ENCODE measurements around the gene NFIA. TPM values are rescaled to one million over a fixed set of nuclear protein-coding genes. Genes with fewer than 3 reads are reported as not detected.

The NFIA gene
- total RNA-seq, 4 donors from 2014 or later = 32.0 to 160 (median 32.9) TPM

- DNase-seq = peak in 2 of 3 donors; percentile 69 to 84
- Histone ChIP-seq H3K36me3 (no peaks in the 10 kb centered on the region), H3K9me3 (no peaks in the 10 kb centered on the region), H3K4me3 (peak overlapping the region in 1 of 4 donors; percentile 16), H3K27ac (peak overlapping the region in 3 of 4 donors; percentile 48 to 93 (median 60)), H3K27me3 (no peaks in the 10 kb centered on the region), H3K4me1 (peaks cover 0 to 50% (median 6%) of the 10 kb centered on the region in 4 donors)
- TF ChIP-seq CTCF (IDR thresholded peaks at IDR 0.05) (no peak), POLR2A (IDR thresholded peaks at IDR 0.05) (no peak)
Measured at GRCh38 chr1:61079898-61080336, 2.4 kb upstream of the NFIA start.

GRCh38 chr1:61080413-61081143 lies 1.8 kb upstream of the NFIA start:
- Histone ChIP-seq H3K27ac (peak overlapping the region in 3 of 4 donors; percentile 41 to 93 (median 74)), H3K36me3 (no peaks in the 10 kb centered on the region), H3K4me1 (peaks cover 0 to 56% (median 6%) of the 10 kb centered on the region in 4 donors), H3K27me3 (no peaks in the 10 kb centered on the region), H3K9me3 (no peaks in the 10 kb centered on the region), H3K4me3 (peak overlapping the region in 1 of 4 donors; percentile 16)
- TF ChIP-seq CTCF (IDR thresholded peaks at IDR 0.05) (no peak), POLR2A (IDR thresholded peaks at IDR 0.05) (no peak)
- DNase-seq = no peak

- TF ChIP-seq POLR2A (IDR thresholded peaks at IDR 0.05) (no peak), CTCF (IDR thresholded peaks at IDR 0.05) (no peak)
- DNase-seq = no peak
- peak overlapping the region; percentile 74 to 93 (median 84) for H3K27ac ChIP-seq
- no peaks in the 10 kb centered on the region for H3K36me3 ChIP-seq
- peaks cover 0 to 56% (median 6%) of the 10 kb centered on the region in 4 donors for H3K4me1 ChIP-seq
- no peaks in the 10 kb centered on the region for H3K9me3 ChIP-seq
- no peaks in the 10 kb centered on the region for H3K27me3 ChIP-seq
- peak overlapping the region; percentile 66 to 96 (median 76) for H3K4me3 ChIP-seq
Measured at GRCh38 chr1:61081144-61081685, 1.1 kb upstream of the NFIA start.

- Histone ChIP-seq H3K4me3 (peak overlapping the region; percentile 66 to 96 (median 76)), H3K9me3 (no peaks in the 10 kb centered on the region), H3K36me3 (no peaks in the 10 kb centered on the region), H3K27me3 (no peaks in the 10 kb centered on the region), H3K27ac (peak overlapping the region; percentile 74 to 93 (median 84)), H3K4me1 (peaks cover 0 to 51% (median 6%) of the 10 kb centered on the region in 4 donors)
- DNase-seq = peak; percentile 45 to 73 (median 72)
- no peak for TF ChIP-seq CTCF (IDR thresholded peaks at IDR 0.05)
- no peak for TF ChIP-seq POLR2A (IDR thresholded peaks at IDR 0.05)
Measured at GRCh38 chr1:61081686-61082310, 563 bp upstream of the NFIA start.

- TF ChIP-seq POLR2A (IDR thresholded peaks at IDR 0.05) = no peak
- TF ChIP-seq CTCF (IDR thresholded peaks at IDR 0.05) = no peak
- peak overlapping the region; percentile 74 to 93 (median 84) for H3K27ac ChIP-seq
- no peaks in the 10 kb centered on the region for H3K27me3 ChIP-seq
- H3K9me3 ChIP-seq = no peaks in the 10 kb centered on the region
- peaks cover 0 to 49% (median 6%) of the 10 kb centered on the region in 4 donors for H3K4me1 ChIP-seq
- H3K36me3 ChIP-seq = peaks cover 0 to 1% (median 0%) of the 10 kb centered on the region in 3 donors
- DNase-seq = peak in 2 of 3 donors; percentile 51 to 65
- H3K4me3 ChIP-seq = peak overlapping the region; percentile 66 to 96 (median 76)
Measured at GRCh38 chr1:61083013-61083806, 849 bp downstream of the NFIA start.

Measured in Peyer's patch (tissue), 4 donors.